Measurements from ENCODE around the gene PDIA3. TPM values are rescaled to one million over a fixed set of nuclear protein-coding genes. Genes with fewer than 3 reads are reported as not detected.
"Not testable (repeated sequence)": the region's sequence is repeated elsewhere in the genome, so short reads cannot be mapped to it uniquely, and the experiment has no call there.

PDIA3 gene
- 100 to 1,000 TPM in 4 of 6 donors, 10 to 100 TPM in 2; 18.9 to 450 (median 161) TPM for total RNA-seq

- DNase-seq (peak; percentile 95 to 99), ATAC-seq (ENCODE audit: low FRiP score in 2 of 2) (peak; percentile 96 to 99)
- Histone ChIP-seq H3K4me1 (peaks cover 35 to 45% (median 41%) of the 10 kb centered on the region in 4 donors), H3K27ac (peak within 1 kb of the TSS; percentile 94 to 99 (median 96)), H3K4me3 (peak within 1 kb of the TSS; percentile 70 to 95 (median 77))
- TF ChIP-seq POLR2A (IDR thresholded peaks at IDR 0.05) (peak; percentile 58 to 98 (median 98)), POLR2AphosphoS5 (IDR thresholded peaks at IDR 0.05) (peak; percentile 97 to 98)
- TF ChIP-seq, protein P1, sequence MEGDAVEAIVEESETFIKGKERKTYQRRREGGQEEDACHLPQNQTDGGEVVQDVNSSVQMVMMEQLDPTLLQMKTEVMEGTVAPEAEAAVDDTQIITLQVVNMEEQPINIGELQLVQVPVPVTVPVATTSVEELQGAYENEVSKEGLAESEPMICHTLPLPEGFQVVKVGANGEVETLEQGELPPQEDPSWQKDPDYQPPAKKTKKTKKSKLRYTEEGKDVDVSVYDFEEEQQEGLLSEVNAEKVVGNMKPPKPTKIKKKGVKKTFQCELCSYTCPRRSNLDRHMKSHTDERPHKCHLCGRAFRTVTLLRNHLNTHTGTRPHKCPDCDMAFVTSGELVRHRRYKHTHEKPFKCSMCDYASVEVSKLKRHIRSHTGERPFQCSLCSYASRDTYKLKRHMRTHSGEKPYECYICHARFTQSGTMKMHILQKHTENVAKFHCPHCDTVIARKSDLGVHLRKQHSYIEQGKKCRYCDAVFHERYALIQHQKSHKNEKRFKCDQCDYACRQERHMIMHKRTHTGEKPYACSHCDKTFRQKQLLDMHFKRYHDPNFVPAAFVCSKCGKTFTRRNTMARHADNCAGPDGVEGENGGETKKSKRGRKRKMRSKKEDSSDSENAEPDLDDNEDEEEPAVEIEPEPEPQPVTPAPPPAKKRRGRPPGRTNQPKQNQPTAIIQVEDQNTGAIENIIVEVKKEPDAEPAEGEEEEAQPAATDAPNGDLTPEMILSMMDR (IDR thresholded peaks at IDR 0.05): peak in 4 of 6 experiments; percentile 31 to 76 (median 51)
- H3K36me3 ChIP-seq, H3K9me3 ChIP-seq, H3K27me3 ChIP-seq: not testable (repeated sequence)
- 0% methylated on average over 18 to 27 of the region's 84 CpGs for WGBS, 2 donors
These were observed at the start of gene PDIA3 for GRCh38 chr15:43746245-43746902. Gene PDIA3, plus strand, starts transcription at chr15:43746438. Its CDS starts 102 bp downstream, at chr15:43746540.

- TF ChIP-seq EP300 (IDR thresholded peaks at IDR 0.05): no peak
- no peak for TF ChIP-seq POLR2A (IDR thresholded peaks at IDR 0.05)
- TF ChIP-seq, protein P1 (IDR thresholded peaks at IDR 0.05): no peak
- TF ChIP-seq POLR2AphosphoS5 (IDR thresholded peaks at IDR 0.05): no peak
- no peak for DNase-seq
- Histone ChIP-seq H3K27me3 (no peaks in the 10 kb centered on the region), H3K4me1 (no peaks in the 10 kb centered on the region), H3K4me3 (no peak overlapping the region), H3K9me3 (no peaks in the 10 kb centered on the region), H3K27ac (no peak overlapping the region), H3K36me3 (no peaks in the 10 kb centered on the region)
- 83 to 92% methylated on average over 7 of the region's 7 CpGs for WGBS, 2 donors
- ATAC-seq (ENCODE audit: low FRiP score in 2 of 2): no peak
These were observed 44.1 kb upstream of the PDIA3 start for GRCh38 chr15:43702174-43702573.

- H3K4me3 ChIP-seq: no peak overlapping the region
- DNase-seq (no peak), ATAC-seq (ENCODE audit: low FRiP score in 2 of 2) (no peak)
- no peak for TF ChIP-seq POLR2A (IDR thresholded peaks at IDR 0.05)
- no peak for TF ChIP-seq POLR2AphosphoS5 (IDR thresholded peaks at IDR 0.05)
- TF ChIP-seq, protein P1 (IDR thresholded peaks at IDR 0.05): no peak
- TF ChIP-seq EP300 (IDR thresholded peaks at IDR 0.05): no peak
- no peak overlapping the region for H3K27ac ChIP-seq
- no peaks in the 10 kb centered on the region for H3K4me1 ChIP-seq
- H3K36me3 ChIP-seq: no peaks in the 10 kb centered on the region
- WGBS, 2 donors: 75% methylated on average over 8 of the region's 8 CpGs
- H3K9me3 ChIP-seq: no peaks in the 10 kb centered on the region
- H3K27me3 ChIP-seq: no peaks in the 10 kb centered on the region
These were observed 43.4 kb upstream of the PDIA3 start for GRCh38 chr15:43702701-43703424.

DNA sequence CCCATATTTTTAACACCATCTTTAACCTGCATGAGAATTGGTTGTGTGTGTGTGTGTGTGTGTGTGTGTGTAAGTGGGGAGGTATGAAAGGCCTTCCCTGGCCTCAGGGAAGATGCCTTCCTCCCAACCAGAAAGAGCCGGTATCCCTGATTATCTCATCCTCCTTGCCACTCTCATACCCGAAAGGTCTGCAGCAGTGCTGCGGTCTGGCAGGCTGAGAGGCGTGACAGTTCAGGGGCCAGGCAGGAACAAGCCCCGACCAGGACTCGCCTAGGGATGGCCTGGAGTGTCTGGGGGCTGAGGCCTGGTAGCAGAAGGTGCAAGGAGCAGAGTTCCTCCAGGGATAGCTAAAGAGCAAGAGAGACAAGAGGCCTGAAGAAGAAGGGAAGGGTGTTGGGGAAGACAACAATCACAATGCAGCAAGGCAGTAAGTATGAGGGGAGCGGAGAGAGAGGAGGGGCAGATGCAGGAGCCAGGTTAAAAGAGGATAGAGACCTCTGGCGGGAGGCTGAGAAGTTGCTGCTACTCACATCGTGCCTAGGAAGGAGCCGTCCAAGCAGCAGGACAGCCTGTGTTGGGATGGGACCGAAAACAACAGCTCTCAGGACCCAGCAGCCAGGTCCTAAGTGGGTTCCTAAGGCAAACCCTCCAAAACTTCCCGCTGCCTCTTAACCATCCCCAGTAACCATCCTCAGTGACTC, 35.7 kb upstream of the PDIA3 start:
- not testable (repeated sequence) for H3K27ac ChIP-seq; H3K27me3 ChIP-seq; H3K4me1 ChIP-seq; H3K36me3 ChIP-seq; DNase-seq; ATAC-seq (ENCODE audit: low FRiP score in 2 of 2); H3K4me3 ChIP-seq; H3K9me3 ChIP-seq
- WGBS, 2 donors: 60% methylated on average over 1 of the region's 12 CpGs; no CpG with 5 or more reads in 1 of the 2 donors

GRCh38 chr15:43723151-43723550, 23.1 kb upstream of the PDIA3 start:
- TF ChIP-seq EP300 (IDR thresholded peaks at IDR 0.05) (no peak), POLR2A (IDR thresholded peaks at IDR 0.05) (no peak), POLR2AphosphoS5 (IDR thresholded peaks at IDR 0.05) (no peak)
- TF ChIP-seq, protein P1 (IDR thresholded peaks at IDR 0.05): no peak
- DNase-seq: no peak
- no peak overlapping the region for H3K4me3 ChIP-seq
- ATAC-seq (ENCODE audit: low FRiP score in 2 of 2): no peak
- H3K27ac ChIP-seq: no peak overlapping the region
- no peaks in the 10 kb centered on the region for H3K27me3 ChIP-seq
- no peaks in the 10 kb centered on the region for H3K36me3 ChIP-seq
- WGBS, 2 donors: 78 to 83% methylated on average over 4 of the region's 4 CpGs
- no peaks in the 10 kb centered on the region for H3K4me1 ChIP-seq
- no peaks in the 10 kb centered on the region for H3K9me3 ChIP-seq

DNA sequence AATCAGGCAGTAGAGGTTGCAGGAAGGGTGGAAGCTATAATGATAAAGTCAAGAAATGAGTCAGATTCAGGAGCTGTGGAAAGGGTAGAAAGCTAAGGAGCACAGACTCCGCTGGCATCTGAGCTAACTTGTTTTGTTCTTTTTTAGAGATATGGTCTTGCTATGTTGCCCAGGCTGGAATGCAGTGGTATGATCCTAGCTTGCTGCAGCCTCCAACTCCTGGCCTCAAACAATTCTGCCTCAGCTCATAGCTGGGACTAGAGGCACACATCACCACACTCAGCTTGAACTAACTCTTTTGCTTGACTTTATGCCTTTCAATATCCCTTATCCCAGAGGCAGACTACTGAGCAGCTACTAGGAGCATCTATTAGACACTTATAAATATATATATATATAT, 19.9 kb upstream of the PDIA3 start:
- H3K4me1 ChIP-seq; DNase-seq; H3K27ac ChIP-seq; H3K9me3 ChIP-seq; H3K4me3 ChIP-seq; ATAC-seq (ENCODE audit: low FRiP score in 2 of 2); H3K27me3 ChIP-seq; H3K36me3 ChIP-seq: not testable (repeated sequence)
- WGBS, 2 donors: 94 to 96% methylated on average over 1 of the region's 1 CpG

- DNase-seq; H3K27ac ChIP-seq; H3K4me3 ChIP-seq; H3K27me3 ChIP-seq; H3K4me1 ChIP-seq; H3K36me3 ChIP-seq; H3K9me3 ChIP-seq; ATAC-seq (ENCODE audit: low FRiP score in 2 of 2): not testable (repeated sequence)
- 43 to 70% methylated on average over 1 of the region's 1 CpG for WGBS, 2 donors
These were observed 18.0 kb upstream of the PDIA3 start for GRCh38 chr15:43728053-43728725.
